Heart right ventricle (tissue), 16 donors: ENCODE results near the gene PRKCE. TPM values are rescaled to one million over a fixed set of nuclear protein-coding genes. Genes with fewer than 3 reads are reported as not detected.
"Not testable (repeated sequence)": the region's sequence is repeated elsewhere in the genome, so short reads cannot be mapped to it uniquely, and the experiment has no call there.

ENCODE experiments used
- ATAC-seq, 8 donors: fragments of 200-7000 bp; cut with Tn5 transposase; one replicate each; pipeline ENCODE4 v1.9.1; 2020; ENCODE audit warnings: mild to moderate bottlenecking in 8 of 8, moderate library complexity in 8 of 8, moderate number of reproducible peaks in 1 of 8
- DNase-seq, 2 donors: peaks; one replicate each; pipeline ENCODE4 v3.0.0-alpha.2; 2020
- H3K27ac ChIP-seq, 10 donors: fragments of 200-600 bp; sonication (generic) in 2 of 10; one replicate each; pipeline versions ENCODE4 v1.5.0 to v1.8.0; 2020 to 2022; ENCODE audit warnings: mild to moderate bottlenecking in 3 of 10
- H3K27me3 ChIP-seq, 7 donors: fragments of 200-600 bp; one replicate each; pipeline ENCODE4 v1.8.0; 2021 to 2022; ENCODE audit warnings: mild to moderate bottlenecking in 2 of 7
- H3K36me3 ChIP-seq, 9 donors: fragments of 200-600 bp; sonication (generic) in 1 of 9; one replicate each; pipeline versions ENCODE4 v1.5.0 to v1.8.0; 2020 to 2022; ENCODE audit warnings: mild to moderate bottlenecking in 2 of 9
- H3K4me1 ChIP-seq, 9 donors: fragments of 200-600 bp; sonication (generic) in 1 of 9; one replicate each; pipeline versions ENCODE4 v1.5.0 to v1.8.0; 2020 to 2022; ENCODE audit warnings: mild to moderate bottlenecking in 4 of 9
- H3K4me3 ChIP-seq, 10 donors: fragments of 200-600 bp; sonication (generic) in 2 of 10; one replicate each; pipeline versions ENCODE4 v1.5.0 to v1.8.0; 2020 to 2022; ENCODE audit warnings: mild to moderate bottlenecking in 7 of 10, moderate library complexity in 2 of 10
- H3K9me3 ChIP-seq, 11 donors: fragments of 200-600 bp in 10 of 11; sonication (generic) in 2 of 11; one replicate each; pipeline versions ENCODE4 v1.5.0 to v1.8.0; 2013 to 2022; ENCODE audit warnings: mild to moderate bottlenecking in 2 of 11, control low read depth in 1 of 11, moderate library complexity in 1 of 11
- CTCF ChIP-seq, 9 donors: fragments of 200-600 bp; sonication (generic) in 2 of 9; IDR thresholded peaks; one replicate each; pipeline versions ENCODE4 v1.5.0 to v1.8.0; 2021 to 2022; ENCODE audit warnings: antibody characterized with exemption in 9 of 9, mild to moderate bottlenecking in 5 of 9, moderate library complexity in 1 of 9
- WGBS, 2 donors: extraction: QIAGEN DNeasy Blood & Tissue Kit; methylation state at CpG; one replicate each; pipeline ENCODE4 v1.1.7; 2013; ENCODE audit warnings: inconsistent platforms in 1 of 2; 5-methylcytosine and 5-hydroxymethylcytosine counted together
- intact Hi-C, 10 donors: fragments of 100-400 bp; cut with DNase I; formaldehyde crosslinking; loops; one replicate each; pipeline versions ENCODE4 v1.11.1 to v1.14.2; 2022
- polyA plus RNA-seq, 2 donors: library from polyadenylated mRNA; stranded (reverse); fragments of 200-250 nt; gene quantifications; one replicate each; pipeline ENCODE4 v1.2.3, GENCODE V29; 2013
- total RNA-seq, 10 donors: library from RNA; stranded (reverse); fragmentation: NEBNext Ultra II Directional in 3 of 10; extraction: Animal tissue kit (Norgen Biotek cat#: 25700) in 3 of 10; gene quantifications; one replicate each; pipeline versions ENCODE4 v1.2.1 to v1.2.4, GENCODE V29; 2021 to 2023
- donor health status: Arrhythmogenic right ventricular cardiomyopathy.
- donor health status: ischemic (EF 13 %, LVEDD 7.1; RV severe dilation, severe dysfunction).
- donor health status: healthy with polysubstance abuse.
- donor health status: DM: no; HTN: yes; CAD: no.
- donor health status: DM: no; HTN: no; CAD: no.
- donor health status: ischemic (EF 25% LVEDD 6.9; RV normal size, moderate dysfunction).
- donor health status: ischemic (EF 25% LVEDD 5.7; RV mildly dilated, moderate dysfunction).
- donor health status: healthy.
- donor health status: DM: yes; HTN: yes; CAD: no.
- donor health status: Ischemic cardiomyopathy.
- donor health status: ischemic (EF 35%, LVEDD 5.7; RV mildly dilated, moderate dysfunction).
- donor health status: nonischemic (EF 11% LVEDD 7.7; RV severe dilation, severe dysfunction).
- donor health status: DM: yes; HTN: yes; CAD: no.
- donor health status: PGD.
- donor health status: ischemic (EF 29% LVEDD 5.4; RV normal size, mild dysfunction).
- donor health status: nonischemic (EF 23%, LVEDD 6.1; RV moderate dilation, normal function).

Gene PRKCE
- total and polyA plus RNA-seq, 12 donors, result 3.7 to 22.7 (median 16.7) TPM

GRCh38 chr2:45888167-45888566, 236.7 kb downstream of the PRKCE start:
- peak overlapping the region in 1 of 10 donors; percentile 42 for H3K27ac ChIP-seq
- H3K4me3 ChIP-seq, result no peak overlapping the region
- peaks cover 16 to 99% (median 76%) of the 10 kb centered on the region in 9 donors for H3K4me1 ChIP-seq
- no peaks in the 10 kb centered on the region for H3K9me3 ChIP-seq
- TF ChIP-seq CTCF (IDR thresholded peaks at IDR 0.05), result no peak
- WGBS, 2 donors, result 88 to 93% methylated on average over 3 of the region's 3 CpGs
- no peaks in the 10 kb centered on the region for H3K27me3 ChIP-seq
- no peak for DNase-seq
- intact Hi-C loops, result loop anchor here in 2 of 10 donors (5.0 to 10.0 kb wide), 2 partner anchors 34 to 63 kb away; no protein-coding TSS in a partner anchor
- no peak for ATAC-seq
- no peaks in the 10 kb centered on the region for H3K36me3 ChIP-seq

- Histone ChIP-seq H3K4me3 (no peak overlapping the region), H3K27ac (peak overlapping the region in 1 of 10 donors; percentile 42), H3K9me3 (no peaks in the 10 kb centered on the region), H3K36me3 (no peaks in the 10 kb centered on the region), H3K27me3 (no peaks in the 10 kb centered on the region), H3K4me1 (peaks cover 11 to 99% (median 72%) of the 10 kb centered on the region in 9 donors)
- ATAC-seq (no peak), DNase-seq (no peak)
- no peak for TF ChIP-seq CTCF (IDR thresholded peaks at IDR 0.05)
- intact Hi-C loops, result loop anchor here in 2 of 10 donors (5.0 to 10.0 kb wide), 2 partner anchors 34 to 64 kb away; no protein-coding TSS in a partner anchor
- 86 to 90% methylated on average over 4 of the region's 4 CpGs for WGBS, 2 donors
Observed at GRCh38 chr2:45888641-45889040, 237.2 kb downstream of the PRKCE start.

DNA sequence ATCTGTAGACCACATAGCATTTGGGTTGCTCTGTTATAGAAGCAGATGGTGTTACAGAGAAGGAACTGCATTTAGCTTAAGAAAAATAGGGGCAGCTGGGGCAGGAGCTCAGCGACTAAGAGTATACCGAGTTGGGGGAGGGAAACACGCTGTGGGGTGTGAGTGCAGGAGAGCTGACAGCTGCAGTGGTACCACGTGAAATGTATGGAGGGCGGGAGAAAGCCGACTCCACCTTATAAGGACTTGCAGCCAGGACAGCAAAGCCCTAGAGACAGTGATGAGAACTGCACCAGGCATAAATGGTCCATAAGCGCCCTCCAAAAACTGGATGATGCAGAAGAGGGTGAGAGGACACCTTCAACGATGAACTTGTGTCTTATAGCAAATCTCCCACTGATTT, 237.6 kb downstream of the PRKCE start:
- intact Hi-C loops, result loop anchor here in 2 of 10 donors (5.0 to 10.0 kb wide), 2 partner anchors 33 to 64 kb away; no protein-coding TSS in a partner anchor
- Histone ChIP-seq H3K4me1 (peaks cover 8 to 98% (median 68%) of the 10 kb centered on the region in 9 donors), H3K4me3 (no peak overlapping the region), H3K9me3 (no peaks in the 10 kb centered on the region), H3K27ac (no peak overlapping the region), H3K27me3 (no peaks in the 10 kb centered on the region), H3K36me3 (no peaks in the 10 kb centered on the region)
- DNase-seq, result peak in 1 of 2 donors; percentile 31
- ATAC-seq, result peak in 7 of 8 donors; percentile 37 to 70 (median 53)
- WGBS, 2 donors, result 40 to 52% methylated on average over 8 of the region's 8 CpGs
- peak in 4 of 9 donors; percentile 4 to 22 (median 6) for TF ChIP-seq CTCF (IDR thresholded peaks at IDR 0.05)

DNA sequence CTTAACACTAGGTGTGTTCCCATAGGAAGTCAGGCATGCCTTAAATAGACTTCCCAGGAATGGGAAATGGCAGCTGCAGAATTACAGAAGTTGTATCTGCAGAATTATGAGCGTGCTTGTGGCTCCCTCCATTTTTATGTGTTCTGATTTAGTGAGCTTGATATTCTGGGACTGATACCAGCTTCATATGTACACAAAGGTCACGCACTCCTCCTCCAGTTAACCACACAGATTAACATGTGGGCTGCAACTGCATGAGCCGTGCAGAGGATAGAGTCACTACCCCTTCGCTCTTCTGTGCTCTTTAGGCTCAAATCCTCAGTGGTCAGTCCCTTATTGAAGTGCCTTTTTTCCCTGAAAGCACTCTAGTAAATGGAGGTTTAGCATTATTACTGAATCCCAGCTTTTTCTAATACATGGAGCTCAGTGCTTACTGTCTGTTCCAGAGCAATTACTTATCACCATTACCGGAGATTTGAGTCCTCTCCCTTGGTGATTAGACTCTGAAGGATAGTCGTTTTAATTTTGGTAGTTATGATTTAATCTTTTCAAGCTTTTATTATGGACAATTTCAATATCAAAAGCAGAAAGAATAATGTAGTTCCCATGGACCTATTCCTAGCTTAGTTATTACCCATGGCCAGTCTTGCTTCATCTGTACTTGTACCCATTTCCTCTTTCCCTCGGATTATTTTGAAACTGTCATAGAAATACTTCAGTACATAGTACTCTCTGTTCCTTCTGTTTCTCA, 238.3 kb downstream of the PRKCE start:
- no peaks in the 10 kb centered on the region for H3K36me3 ChIP-seq
- no peak for TF ChIP-seq CTCF (IDR thresholded peaks at IDR 0.05)
- no peaks in the 10 kb centered on the region for H3K27me3 ChIP-seq
- peak in 3 of 8 donors; percentile 32 to 41 (median 41) for ATAC-seq
- H3K9me3 ChIP-seq, result no peaks in the 10 kb centered on the region
- WGBS, 2 donors, result 65 to 71% methylated on average over 7 of the region's 7 CpGs
- DNase-seq, result no peak
- peaks cover 6 to 97% (median 60%) of the 10 kb centered on the region in 9 donors for H3K4me1 ChIP-seq
- intact Hi-C loops, result loop anchor here in 2 of 10 donors (5.0 to 10.0 kb wide), 2 partner anchors 33 to 65 kb away; no protein-coding TSS in a partner anchor
- peak overlapping the region in 2 of 10 donors; percentile 6 to 73 for H3K27ac ChIP-seq
- no peak overlapping the region for H3K4me3 ChIP-seq

- DNase-seq, intact Hi-C loops, H3K27me3 ChIP-seq, H3K36me3 ChIP-seq, ATAC-seq, H3K4me3 ChIP-seq, H3K9me3 ChIP-seq: not testable (repeated sequence)
- peaks cover 6 to 96% (median 56%) of the 10 kb centered on the region in 9 donors for H3K4me1 ChIP-seq
- H3K27ac ChIP-seq, result peak overlapping the region in 1 of 10 donors; percentile 73
- 93 to 96% methylated on average over 6 of the region's 6 CpGs for WGBS, 2 donors
Observed at GRCh38 chr2:45890371-45890646, 238.8 kb downstream of the PRKCE start.
